UCSD-AML1 (cell line): Measurements from ENCODE around the gene SHISA6.

ENCODE experiments used
- DNase-seq: peaks from one replicate; lab custom pipeline; 2025; ENCODE audit not compliant: unreplicated experiment; lab: John Stamatoyannopoulos, UW

The SHISA6 gene

GRCh38 chr17:11240841-11241610, at the start of gene SHISA6:
SHISA6 (plus strand) TSS chr17:11241213.
- DNase-seq, result no peak

GRCh38 chr17:11195801-11196200, 45.2 kb upstream of the SHISA6 start:
- DNase-seq, result no peak

- DNase-seq, result no peak
Measured at GRCh38 chr17:11204991-11205390, 36.0 kb upstream of the SHISA6 start.

GRCh38 chr17:11205659-11206058, 35.4 kb upstream of the SHISA6 start:
- DNase-seq, result no peak

GRCh38 chr17:11209906-11210305, 31.1 kb upstream of the SHISA6 start:
- no peak for DNase-seq

- DNase-seq, result no peak
Measured at GRCh38 chr17:11212792-11213191, 28.2 kb upstream of the SHISA6 start.

GRCh38 chr17:11216976-11217375, 24.0 kb upstream of the SHISA6 start:
- DNase-seq, result no peak

DNA sequence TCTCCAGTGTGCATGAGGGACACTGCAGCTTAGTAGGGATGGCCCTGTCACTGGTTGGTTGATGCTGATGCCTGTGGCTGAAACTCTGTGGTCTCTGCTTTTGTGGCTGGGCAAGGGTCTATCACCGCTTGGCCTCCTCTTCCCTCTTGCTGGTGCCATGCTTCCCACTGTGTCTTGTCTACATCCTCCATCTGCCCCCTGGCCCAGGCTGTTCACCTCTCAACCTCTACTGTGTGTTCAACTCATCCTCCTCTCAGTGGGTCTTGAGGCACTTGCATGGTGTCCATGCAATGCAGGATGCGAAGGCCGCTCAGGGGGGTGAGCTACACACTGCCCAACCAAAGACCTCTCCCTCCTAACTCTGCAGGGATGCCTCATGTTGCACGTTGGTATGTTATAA, 19.8 kb upstream of the SHISA6 start:
- DNase-seq, result no peak

GRCh38 chr17:11221721-11222120, 19.3 kb upstream of the SHISA6 start:
- DNase-seq, result no peak

GRCh38 chr17:11238705-11239104, 2.3 kb upstream of the SHISA6 start:
- DNase-seq, result no peak

DNA sequence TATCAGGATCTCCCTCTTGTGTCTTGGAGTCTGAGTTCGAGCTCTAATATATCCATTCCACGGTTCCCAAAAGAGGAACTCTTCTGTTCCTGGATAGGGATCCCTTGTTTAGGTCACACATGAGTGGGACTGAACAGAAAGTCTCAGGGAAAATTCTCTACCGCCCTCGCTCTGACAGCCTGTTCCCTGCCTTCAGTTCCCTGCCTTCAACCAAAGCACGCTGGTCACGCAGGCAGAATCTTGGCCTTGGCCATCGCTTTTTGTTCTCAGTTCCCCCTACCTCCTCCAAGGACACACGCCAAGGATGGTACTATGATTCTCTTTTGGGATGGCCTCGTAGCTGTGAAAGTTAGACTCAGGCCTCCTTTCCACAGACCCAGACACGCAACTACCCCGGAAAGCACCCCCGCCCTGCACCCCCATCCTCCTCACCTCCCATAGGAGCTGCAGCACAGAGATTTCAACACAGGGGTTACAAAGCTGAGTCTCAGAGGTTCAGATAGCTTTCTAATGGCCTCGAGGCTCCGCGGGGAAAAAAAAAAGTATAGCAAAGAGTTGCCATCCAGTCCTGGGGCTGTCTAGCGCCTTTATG, 1.5 kb upstream of the SHISA6 start:
- DNase-seq, result no peak

DNA sequence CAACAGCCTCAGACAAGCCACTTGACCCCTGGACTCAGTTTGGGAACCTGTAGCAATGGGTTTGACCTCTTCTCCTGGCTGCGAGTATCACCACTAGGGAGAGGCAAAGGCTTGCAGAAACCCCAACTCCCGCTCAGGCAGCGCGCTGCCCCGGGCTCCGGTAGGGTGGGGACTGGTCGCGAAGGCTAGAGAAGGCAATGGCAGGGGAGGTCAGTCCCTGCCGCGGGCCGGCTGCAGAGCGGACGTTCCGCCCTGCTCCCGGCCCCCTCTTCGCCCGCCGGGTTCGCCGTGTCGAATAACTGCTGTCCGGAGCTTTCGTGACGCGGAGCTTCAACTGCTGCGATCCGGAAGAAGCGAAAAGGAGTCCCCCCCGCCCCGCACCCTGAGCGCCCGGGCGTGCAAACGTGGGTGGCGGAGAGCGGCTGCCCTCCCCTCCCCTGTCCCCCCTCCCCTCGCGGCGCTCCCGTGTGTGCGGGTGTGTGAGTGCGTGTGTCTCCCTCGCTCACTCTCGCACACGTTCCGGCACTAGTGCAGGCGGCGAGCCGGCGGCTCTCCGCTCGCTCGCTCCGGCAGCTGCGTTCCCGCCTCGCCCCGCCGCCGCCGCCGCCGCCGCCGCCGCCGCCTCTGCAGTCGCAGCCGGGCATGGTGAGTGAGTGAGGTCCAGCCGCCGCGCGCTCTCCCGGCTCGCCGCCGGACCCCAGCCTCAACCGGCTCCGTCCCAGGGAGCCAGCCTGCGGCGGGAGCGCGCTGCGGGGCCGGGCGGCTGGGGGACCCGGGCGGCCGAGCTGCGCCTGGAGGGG, 772 bp upstream of the SHISA6 start:
- DNase-seq, result no peak

DNA sequence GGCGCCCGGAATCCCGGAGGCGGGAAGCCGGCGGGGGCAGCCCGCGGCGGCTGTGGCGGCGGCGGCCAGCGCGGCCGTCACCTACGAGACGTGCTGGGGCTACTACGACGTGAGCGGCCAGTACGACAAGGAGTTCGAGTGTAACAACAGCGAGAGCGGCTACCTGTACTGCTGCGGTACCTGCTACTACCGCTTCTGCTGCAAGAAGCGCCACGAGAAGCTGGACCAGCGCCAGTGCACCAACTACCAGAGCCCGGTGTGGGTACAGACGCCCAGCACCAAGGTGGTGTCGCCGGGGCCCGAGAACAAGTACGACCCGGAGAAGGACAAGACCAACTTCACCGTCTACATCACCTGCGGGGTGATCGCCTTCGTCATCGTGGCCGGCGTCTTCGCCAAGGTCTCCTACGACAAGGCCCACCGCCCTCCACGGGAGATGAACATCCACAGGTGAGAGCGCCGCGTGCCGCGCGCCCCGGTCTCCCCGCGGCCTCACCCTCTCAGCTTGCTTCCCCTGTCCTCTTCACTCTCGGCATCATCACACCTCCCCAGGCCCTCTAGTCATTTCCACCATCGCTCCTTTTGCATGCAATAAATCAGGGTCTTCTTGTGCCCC, 706 bp downstream of the SHISA6 start:
- no peak for DNase-seq

GRCh38 chr17:11242411-11242810, 1.4 kb downstream of the SHISA6 start:
- no peak for DNase-seq

DNA sequence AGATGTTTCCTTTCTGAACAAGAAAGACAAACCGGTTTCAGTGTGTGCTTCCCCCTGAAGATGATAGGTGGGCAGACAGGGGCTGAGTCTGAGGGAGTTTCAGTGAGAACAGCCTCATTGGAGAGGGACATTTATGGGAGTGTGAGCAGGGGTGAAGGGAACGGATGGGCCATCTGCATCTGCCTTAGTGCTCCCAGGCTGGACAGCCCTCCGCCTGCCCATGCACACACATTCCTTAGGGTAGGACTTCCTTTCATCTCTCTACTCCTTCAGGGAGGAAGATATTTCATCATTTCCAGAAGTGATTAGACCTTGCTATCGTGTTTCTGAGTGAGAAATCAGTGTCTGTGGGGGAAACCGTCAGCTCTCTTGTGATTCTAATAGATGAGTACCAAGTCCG, 3.8 kb downstream of the SHISA6 start:
- no peak for DNase-seq

DNA sequence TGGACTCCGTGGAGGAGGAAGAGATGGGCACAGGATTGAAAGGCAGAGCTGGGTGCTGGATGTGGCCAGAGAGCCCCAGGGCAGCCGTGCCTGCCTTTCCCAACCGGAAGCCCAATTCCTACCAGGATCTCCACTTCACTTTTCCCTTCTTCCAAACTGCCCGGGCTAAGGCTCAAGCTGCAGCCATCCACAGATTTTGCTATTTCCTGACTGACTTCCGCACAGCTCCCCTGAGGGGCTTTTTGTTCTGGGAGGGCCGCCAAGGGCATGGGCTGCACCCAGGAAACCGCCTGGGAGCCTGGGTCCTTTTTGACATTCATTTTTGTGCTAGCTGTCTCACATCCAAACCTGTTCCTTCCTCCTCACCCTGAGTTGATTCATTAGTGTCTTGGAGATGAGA, 4.2 kb downstream of the SHISA6 start:
- DNase-seq, result no peak

DNA sequence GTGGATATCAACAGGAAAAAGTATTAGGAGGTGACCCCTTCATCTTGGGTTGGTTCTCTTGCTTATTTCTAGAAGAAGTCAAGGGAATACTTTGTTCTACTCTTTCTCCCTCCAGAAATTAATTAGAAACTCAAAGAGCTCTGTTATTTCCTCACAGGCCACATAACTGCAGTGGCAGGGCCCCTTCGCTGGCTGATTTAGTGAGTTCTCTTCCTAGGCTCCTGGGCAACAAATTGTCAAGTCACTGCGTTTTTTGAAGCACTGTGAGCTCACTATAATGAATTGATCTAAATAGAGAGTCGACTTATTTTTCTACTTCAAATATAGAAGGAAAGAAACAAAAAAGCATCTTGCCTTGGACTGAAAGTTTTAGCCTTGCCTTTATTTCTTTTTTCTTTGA, 4.8 kb downstream of the SHISA6 start:
- no peak for DNase-seq

GRCh38 chr17:11250161-11250560, 9.1 kb downstream of the SHISA6 start:
- DNase-seq, result no peak

DNA sequence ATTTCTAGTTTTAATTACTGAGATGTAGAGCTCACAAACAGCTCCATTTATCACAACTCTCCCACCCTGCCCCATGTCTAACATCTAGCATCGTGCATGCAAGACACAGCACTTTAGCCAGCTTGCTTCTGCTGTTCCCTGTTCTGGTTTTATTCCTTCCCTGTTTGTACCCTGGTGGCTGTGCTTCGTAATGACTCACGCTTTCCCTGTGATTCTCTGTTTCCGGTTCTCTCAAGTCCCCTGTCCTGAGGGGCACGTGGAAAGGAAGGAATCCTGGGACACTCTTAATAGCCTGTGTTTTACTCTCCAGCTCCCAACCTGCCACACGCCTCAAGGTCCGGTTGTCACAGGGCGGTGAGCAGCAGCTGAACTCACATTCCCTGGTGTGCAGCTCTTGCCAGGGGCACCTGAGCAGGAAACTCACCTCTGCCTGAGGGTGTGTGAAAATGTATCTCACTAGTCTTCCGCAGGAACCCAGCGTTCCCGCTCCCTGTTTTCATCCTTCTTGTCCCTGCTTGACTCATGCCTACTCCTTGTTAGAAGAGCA, 10.6 kb downstream of the SHISA6 start:
- DNase-seq, result no peak

DNA sequence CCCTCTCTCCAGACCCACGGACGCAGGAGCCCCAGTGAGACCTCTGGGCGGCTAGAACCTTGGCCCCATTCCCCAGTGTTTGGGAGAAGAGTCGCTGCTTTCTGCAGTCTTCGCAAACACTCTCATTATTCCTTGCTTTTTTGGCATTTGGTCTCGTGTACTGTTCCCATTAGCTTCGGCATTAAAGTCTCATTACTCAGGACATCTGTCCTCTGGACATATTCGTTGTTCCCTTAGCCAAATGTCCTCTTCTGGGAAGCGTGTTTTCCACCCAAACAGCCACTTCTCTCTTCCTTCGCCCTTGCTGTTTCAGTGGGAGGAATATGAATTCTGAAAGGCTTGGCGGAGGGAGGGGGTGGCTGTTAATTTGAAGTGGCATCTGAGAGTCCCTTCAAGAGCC, 11.1 kb downstream of the SHISA6 start:
- DNase-seq, result no peak

DNA sequence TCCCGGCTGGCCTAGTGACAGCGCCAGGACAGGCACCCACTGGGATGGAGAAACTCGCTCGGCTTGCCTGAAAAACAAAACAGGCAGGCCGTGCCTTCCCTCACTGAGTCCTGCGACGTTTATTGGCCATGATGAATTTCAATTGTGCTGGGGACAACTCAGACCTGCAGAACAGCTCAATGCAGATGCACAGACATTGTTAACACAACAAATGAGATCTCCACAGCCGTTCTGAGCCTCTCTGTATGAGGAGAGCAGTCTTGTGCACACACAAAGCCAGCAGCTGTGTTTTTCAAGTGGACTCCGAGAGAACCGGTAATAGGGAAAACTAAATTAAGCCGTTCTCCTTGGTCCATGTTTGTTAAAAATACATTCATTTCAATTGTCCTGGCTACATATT, 15.9 kb downstream of the SHISA6 start:
- no peak for DNase-seq
